HG03280 (cell line): ENCODE measurements around the gene SURF2.
"Not testable (repeated sequence)": the region's sequence is repeated elsewhere in the genome, so short reads cannot be mapped to it uniquely, and the experiment has no call there.

ENCODE experiments used
- ATAC-seq: cut with Tn5 transposase; IDR thresholded peaks from one replicate; pipeline ENCODE4 v1.9.1; 2021; ENCODE audit warnings: mild to moderate bottlenecking, moderate library complexity; ENCODE audit not compliant: unreplicated experiment

SURF2 gene

DNA sequence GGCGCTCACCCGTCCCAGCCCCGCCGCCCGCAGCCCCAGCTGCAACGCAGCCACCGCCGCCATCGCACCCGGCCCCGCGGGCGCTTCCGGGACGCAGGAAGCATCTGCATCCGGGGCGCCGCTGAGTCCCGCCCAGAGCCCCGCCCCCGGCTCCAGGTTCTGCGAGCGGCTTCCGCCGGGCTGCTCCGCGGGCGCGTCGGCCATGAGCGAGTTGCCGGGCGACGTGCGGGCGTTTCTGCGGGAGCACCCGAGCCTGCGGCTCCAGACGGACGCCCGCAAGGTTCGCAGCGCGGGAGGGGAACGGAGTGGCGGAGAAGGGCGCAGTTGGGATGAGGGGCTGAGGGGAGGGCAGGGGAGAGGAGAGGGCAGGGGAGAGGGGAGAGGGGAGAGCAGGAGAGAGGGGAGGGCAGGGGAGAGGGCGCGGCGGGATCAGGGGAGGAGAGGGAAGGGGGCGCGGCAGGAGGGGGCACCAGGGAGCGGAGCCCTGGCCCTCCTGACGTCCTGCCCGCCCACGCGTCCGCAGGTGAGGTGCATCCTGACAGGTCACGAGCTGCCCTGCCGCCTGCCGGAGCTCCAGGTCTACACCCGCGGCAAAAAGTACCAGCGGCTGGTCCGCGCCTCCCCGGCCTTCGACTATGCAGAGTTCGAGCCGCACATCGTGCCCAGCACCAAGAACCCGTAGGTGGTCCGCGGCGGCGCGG lies at the start of gene SURF2, which contains the start of gene SURF1:
Gene SURF2 (plus strand): TSS at position 160 of the 701 bp plus-strand sequence. CDS start 43 bp downstream, at position 203.
Gene SURF1 (minus strand): TSS at position 97 of the 701 bp plus-strand sequence. CDS start 34 bp downstream, at position 63.
- ATAC-seq: peak; percentile 73

DNA sequence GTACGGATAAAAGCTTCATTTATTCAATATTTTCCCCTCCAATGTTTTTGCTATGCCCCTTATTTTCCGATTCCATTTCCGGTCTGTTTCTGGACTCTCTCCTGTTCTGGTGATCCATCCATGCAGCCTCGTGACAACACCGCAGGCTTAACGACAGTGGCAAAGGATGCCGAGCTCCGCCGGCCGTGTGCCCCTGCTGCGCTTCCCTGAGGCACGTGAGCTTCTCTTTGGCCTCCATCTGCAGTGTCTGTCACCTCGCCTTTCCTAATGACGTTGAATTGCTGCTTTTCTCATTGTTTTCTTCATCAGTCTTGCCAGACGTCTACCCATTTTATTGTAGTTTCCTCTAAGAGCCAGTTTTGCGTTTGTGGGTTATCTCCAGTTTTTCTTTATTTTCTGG lies 49.0 kb upstream of the SURF2 start:
- no peak for ATAC-seq

DNA sequence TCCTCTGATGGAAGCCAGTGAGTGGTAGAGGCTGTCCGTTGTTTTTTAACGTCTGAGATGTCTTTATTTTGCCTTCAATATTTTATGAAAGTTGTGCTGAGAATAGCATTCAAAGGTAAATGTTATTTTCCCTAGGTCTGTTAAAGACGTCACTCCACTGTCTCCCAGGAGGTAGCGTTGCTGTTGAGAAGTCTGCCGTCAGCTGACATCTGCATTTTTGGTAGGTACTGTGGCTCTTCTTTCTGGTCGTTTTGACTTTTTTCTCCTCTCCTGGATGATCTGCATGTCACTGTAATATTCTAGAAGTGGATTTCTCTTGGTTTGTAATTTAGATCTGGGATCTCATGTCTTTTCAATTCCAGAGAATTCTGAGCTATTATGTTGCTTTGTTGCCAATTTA lies 46.7 kb upstream of the SURF2 start:
- ATAC-seq: no peak

DNA sequence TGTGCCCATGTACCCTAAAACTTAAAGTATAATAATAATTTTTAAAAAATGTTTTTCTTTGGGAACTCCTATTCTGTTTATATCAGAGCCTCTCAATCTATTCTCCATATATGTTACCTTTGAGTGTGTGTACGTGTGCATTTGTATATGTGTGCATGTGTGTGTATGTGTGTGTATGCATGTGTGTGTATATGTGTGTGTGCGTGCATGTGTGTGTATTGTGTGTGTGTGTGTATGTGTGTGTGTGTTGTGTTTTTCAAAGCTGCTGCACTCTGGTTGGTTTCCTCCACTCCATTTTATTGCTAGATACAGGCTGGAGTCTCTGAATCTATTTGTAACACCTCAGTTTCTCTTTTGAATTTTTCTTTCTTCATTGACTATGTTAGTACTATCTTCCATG lies 40.4 kb upstream of the SURF2 start:
- no peak for ATAC-seq

DNA sequence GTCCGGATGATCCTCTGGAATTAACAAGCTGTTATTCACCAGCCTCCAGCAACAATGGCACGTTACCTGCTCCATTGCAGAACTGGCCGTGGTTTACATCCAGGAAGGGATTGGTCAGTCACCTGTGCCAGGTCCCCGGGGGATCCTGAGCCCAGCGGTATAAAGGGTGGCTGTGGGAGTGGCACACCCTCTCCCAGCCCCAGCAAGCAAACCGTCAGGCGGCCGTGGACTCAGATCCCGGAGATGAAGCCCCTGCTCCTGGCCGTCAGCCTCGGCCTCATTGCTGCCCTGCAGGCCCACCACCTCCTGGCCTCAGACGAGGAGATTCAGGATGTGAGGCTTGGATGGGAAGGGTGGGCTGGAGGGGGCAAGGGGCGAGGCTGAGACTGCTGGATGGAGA lies 38.8 kb upstream of the SURF2 start:
- ATAC-seq: not testable (repeated sequence)

DNA sequence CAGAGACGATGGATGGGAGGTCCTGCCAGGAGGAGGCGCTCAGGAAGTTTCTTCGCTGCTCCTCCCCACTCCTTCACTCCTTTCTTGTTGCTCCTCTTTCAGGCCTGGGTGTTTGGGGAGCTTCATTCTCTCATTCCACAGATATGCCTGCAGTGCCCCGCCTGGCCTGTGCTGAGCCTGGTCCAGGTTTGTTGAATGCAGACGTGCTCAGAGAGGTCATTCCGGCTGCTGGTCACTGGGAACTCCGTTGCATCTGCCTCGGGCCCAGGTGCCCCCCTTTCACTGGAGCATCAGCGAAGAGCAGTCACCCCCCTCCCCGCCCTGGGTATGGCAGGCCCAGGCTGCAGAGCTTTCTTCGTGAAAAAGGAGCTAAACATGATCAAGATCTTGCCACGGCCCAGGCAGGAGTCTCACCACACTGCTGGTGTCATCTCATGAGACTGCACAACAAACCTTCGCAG lies 35.9 kb upstream of the SURF2 start:
- ATAC-seq: no peak

DNA sequence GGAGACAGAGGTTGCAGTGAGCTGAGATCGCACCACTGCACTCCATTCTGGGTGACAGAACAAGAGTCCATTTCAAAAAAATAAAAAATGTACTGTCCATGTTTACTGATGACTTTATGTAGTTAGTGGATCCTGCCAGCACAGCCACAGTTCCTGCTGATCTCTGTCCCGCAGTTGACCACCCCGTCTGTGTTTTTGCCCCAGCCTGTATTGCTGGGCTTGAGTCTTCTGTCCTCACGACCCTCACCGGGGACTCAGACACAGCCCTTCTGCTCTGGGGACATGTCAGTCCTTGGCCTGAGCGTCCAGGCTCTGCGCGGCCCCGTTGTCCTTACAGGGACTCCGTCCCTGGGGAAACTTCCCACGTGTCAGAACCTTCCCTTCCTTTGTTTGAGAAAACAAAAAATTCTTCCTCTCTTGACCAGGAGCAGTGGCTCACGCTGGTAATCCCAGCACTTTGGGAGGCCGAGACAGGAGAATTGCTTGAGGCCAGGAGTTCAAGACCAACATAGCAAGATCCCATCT lies 34.9 kb upstream of the SURF2 start:
- no peak for ATAC-seq

DNA sequence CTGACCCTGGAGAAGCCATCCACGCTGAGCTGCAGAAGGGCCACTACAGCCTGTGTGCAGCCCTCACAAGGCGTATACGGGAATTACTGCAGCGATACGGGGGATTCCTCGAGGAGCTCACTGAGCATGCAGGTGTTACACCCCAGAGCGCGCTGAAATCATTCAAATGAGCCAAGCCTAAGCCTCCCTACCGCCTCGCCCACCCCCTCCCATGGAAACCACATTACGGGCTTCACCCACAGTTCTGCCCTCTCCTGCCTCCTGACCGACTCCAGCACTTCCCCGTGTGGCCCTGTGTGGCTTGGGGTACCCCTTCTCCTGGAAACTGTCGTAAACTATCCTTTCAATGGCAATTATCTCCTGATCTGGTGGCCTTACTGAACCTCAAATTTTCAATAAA lies 33.6 kb upstream of the SURF2 start:
- no peak for ATAC-seq

DNA sequence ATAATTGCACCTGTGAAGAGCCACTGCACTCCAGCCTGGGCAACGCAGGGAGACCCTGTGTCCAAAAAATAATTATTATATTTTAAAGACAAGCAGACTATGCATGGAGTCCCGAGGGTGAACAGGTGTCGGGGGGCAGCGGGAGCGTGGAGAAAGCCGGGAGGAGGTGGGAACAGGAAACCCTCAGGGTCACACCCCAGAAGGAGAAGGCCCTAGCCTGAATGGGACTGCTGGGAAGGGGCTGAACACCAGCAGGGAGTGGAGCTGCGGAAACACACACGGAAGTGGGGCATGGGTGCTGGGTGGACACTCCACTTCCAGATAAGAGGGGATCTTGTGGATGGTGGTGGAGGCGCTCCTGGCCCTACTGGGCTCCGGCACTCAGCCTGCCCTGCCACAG lies 33.1 kb upstream of the SURF2 start:
- no peak for ATAC-seq

DNA sequence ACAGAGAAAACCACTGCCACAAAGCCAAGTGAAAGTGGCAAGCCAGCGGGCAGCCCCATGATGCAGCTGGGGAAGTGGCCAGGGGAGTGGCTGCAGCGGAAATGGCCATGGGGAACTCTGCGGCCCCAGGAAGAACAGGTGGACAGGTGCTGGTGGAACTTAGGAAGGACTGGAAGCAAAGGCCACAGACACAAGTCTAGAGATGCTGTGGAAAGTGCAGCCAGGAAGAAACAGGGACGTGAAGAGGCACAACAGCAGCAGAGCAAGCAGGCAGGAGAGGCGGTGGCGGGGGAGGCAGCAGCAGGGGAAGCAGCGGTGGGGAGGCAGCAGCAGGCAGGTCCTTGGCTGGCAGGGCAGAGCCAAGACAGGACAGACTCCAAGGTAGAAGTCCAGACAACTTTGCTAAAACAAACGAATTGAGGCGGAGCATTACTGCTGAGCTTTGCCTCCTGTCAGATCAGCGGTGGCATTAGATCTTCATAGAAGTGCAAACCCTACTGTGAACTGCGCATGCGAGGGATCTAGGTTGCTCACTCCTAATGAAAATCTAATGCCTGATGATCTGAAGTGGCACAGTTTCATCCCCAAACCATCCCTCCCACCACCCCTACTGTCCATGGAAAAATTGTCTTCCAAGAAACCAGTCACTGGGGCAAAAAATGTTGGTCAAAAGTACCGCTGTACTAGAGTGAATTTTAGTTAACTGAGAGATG lies 32.2 kb upstream of the SURF2 start:
- ATAC-seq: no peak

DNA sequence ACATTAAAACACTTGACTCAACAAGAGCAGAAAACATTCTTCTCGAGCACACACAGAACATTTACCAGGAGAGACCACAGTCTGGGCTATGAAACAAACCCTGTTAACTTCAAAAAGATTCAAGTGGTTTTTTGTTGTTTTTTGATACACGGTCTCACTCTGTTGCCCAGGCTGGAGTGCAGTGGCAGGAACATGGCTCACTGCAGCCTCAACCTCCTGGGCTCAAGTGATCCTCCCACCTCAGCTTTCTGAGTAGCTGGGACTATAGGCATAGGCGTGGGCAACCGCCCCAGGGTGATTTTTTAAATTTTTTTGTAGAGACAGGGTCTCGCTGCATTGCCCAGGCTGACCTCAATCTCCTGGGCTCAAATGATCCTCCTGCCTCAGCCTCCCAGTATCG lies 29.3 kb upstream of the SURF2 start:
- not testable (repeated sequence) for ATAC-seq

DNA sequence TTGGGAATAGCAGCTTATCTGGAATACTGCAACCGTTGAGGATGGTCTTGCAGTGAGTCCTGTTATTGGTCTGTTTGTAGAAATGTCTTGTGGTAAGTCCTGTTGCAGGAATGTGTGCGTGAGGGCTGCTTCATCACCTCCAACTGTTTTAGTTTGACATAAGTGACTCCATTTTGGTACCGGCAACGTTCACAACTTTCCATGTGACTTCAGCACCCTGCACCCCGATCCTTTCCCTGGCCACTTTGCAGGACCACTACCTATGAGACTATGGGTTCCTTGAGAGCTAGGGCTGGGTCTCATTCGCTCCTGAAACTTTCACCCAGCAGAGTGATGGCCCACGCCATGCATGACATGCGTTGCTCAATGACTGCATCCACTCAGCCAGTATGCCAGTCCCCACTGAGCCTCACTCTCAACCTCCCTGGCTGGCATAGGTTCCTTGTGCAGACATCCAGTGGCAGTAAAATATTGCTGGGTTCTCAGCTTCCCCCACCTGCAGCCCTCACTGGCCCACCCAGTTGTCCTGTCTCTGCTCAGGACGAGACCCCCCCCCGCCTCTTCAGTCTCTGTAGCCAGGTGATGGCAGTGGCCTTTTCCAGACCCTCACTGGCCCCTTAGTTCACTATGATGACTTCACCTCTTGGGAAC lies 28.4 kb upstream of the SURF2 start:
- no peak for ATAC-seq

DNA sequence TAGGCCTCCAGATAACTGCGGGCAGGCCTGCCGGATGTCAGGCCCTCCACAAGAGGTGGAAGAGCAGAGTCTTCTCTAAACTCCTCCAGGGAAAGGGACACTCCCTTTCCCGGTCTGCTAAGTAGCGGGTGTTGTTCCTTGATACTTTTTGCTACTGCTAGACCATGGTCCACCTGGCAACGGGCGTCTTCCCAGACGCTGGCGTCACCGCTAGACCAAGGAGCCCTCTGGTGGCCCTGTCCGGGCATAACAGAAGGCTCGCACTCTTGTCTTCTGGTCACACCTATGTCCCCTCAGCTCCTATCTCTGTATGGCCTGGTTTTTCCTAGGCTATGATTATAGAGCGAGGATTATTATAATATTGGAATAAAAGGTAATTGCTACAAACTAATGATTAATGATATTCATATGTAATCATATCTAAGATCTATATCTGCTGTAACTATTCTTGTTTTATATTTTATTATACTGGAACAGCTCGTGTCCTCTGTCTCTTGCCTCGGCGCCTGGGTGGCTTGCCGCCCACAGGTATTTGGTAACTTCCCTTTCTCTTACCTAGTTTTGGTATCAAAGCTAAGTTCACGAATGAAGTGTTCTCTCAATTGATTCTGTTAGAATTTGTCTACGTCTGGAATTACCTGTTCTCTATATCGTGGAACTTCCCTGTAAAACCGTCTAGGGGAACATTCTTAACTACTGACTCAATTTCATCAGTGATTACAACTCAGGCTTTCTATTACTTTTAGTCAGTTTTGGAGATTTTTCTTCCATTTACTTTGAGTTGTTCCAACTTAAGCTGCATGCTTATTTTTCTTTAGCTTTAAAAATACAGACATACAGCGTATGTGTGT lies 26.8 kb upstream of the SURF2 start:
- not testable (repeated sequence) for ATAC-seq

DNA sequence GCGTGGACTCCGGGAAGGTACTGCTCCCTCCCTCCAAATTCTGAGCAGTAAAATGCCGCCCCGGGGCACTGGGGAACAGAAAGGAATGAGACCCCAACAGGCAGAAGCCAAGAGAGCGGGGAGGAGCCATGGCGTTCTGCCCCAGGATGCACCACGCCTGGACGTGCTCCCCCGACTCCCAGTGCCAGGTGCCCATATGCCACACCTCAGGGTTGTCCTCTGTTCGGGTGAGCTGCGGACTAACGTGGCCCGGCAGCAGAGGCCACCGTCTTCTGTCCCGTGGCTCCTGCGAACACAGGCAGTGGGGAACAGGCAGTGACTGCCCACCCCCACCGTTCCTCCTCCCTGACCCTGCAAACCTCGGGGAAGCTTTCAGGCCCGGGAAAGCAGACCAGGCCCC lies 25.1 kb upstream of the SURF2 start:
- no peak for ATAC-seq

DNA sequence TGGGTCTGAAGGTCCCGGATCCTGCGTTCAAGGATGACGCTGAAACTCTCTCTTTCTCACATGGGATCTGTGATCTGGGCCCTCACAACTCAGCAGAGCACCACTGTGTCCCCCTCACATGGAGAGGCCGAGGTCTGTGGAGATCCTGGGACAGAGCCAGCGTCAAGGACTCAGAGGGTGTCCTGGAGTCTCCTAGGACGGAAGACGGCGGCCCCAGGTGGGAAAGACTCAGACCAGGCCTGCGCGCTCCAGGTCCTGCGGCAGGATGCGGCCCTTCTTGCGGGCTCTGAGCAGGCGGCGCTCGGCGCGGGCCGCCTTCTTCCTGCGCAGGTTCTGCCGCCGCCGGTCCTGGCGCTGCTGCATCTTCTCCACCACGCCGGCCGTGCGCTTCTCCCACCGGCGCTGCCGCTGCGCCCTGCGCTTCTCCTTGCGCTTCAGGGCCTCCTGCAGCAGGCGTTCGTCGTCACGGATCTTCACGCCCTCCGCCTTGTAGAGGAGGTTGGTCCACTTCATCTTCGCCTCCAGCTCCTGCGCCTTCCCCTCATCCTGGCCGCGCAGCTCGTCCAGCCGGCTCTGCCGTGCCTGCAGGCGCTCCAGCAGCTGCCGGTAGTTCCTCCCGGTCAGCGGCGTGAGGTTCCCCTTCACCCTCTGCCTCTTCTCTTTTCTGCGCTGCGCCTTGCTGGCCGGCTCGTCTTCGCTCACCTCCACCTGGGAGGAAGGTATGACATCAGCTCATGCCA lies 24.5 kb upstream of the SURF2 start:
- no peak for ATAC-seq

DNA sequence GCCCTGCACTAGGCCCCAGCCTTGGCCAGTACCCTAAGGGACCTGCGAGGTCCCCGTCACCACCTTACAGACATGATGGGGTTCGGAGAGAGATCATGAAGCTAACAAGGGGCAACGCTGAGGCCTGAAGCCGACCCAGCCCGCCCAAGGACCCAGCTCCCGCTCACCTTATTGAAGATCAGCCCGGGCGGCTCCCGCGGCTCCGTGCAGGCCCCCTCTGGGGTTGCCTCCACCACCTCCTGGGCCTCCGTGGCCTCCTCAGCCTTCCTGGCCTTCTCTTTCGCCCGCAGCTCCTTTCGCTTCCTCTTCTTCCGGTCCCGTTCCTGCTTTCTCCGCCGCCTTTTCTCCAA lies 24.0 kb upstream of the SURF2 start:
- ATAC-seq: no peak

DNA sequence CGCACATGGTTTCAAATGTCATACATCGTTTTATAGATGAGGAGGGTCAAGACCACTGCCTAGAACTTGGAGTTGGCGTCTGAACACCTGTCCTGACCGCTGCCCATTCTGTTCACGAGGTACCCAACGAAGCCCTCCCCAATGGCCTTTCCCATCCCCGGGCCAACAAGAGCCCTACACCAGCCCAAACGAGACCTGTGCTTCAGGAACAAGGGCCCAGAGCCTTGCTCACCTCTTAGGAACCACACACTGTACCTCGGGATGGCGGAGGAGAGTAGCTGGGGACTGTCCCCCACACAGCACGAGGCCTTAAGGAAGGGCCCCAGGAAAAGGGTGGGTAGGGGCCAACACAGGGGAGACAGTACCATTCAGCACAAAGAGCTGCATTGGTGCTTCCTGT lies 23.3 kb upstream of the SURF2 start:
- ATAC-seq: no peak

DNA sequence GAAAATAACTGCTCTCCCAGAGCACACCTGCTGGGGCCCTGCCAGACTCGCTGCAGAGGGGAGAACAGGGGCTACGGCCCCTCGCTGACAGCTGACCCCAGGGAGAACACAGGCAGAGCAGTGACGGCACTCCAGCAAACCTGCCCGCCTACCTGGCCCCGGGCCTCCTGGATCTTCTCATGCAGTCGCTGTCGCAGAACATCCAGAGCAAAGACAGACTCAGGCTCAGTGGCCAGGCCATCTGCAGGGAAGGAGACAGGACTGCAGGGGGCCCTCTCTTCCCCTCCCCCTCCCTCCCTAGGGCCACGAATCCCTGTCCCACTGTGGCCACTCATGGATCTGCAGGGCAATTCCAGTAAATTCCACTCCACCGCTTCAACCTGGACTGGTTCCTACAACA lies 22.8 kb upstream of the SURF2 start:
- ATAC-seq: no peak

DNA sequence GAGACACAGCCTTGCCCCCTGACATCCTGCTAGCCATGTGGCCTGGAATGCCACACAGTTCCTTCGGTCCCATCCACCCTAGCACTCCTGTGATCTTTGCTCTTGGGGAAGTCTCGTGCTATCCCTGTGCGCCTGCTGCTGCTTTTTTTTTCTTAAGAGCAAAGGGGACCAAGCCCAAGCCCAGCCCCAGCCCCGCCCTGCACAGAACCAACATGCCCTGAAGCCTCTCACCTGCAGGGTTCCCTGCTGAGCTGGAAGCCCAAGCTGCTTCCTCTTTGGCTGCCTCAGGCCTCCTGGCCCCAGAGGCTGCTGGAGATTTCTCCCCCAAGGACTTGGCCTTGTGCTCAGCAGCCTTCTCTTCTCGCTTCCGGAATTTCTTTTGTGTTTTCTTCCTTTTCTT lies 22.2 kb upstream of the SURF2 start:
- no peak for ATAC-seq

DNA sequence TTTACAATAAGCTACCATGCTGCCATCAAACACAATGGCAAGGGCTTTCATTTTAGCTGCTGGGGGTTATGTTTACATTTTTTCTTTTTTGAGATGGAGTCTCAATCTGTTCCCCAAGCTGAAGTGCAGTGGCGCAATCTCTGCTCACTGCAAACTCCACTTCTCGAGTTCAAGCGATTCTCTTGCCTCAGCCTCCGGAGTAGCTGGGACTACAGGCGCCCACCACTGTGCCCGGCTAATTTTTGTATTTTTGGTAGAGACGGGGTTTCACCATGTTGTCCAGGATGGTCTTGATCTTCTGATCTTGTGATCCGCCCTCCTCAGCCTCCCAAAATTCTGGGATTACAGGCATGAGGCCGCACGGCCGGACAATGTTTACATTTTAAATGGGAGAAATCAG lies 21.5 kb upstream of the SURF2 start:
- not testable (repeated sequence) for ATAC-seq
